ENCODE results near the gene HESX1. TPM values are rescaled to one million over a fixed set of nuclear protein-coding genes. Genes with fewer than 3 reads are reported as not detected.

The HESX1 gene
- polyA plus RNA-seq, 1 experiment: 0.46 TPM

DNA sequence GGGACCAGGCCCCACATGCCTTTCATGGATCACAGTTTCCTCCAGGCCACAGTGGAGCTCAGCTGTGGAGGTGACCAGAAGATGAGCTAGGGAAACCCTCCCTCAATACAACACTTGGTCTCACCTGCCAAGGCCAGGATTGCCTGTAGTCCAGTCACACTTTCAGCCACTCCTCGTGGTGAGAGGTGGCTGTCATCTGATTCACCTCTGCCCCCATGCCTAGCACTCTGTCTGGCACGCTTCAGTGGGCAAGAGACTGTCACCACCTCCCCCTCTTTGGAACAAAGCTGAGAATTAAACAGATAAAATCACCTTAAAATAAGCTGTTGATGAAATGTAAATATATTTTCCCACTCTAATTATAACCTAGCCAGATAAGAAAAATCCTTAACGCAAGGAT lies 30.7 kb downstream of the HESX1 start:
- CTCF ChIA-PET: interaction anchor here (0.7 to 3.2 kb wide), 11 partner anchors 10 to 684 kb away, joined by 3 to 27 read pairs (median 7); no protein-coding TSS in a partner anchor
- TF ChIP-seq, protein P1, sequence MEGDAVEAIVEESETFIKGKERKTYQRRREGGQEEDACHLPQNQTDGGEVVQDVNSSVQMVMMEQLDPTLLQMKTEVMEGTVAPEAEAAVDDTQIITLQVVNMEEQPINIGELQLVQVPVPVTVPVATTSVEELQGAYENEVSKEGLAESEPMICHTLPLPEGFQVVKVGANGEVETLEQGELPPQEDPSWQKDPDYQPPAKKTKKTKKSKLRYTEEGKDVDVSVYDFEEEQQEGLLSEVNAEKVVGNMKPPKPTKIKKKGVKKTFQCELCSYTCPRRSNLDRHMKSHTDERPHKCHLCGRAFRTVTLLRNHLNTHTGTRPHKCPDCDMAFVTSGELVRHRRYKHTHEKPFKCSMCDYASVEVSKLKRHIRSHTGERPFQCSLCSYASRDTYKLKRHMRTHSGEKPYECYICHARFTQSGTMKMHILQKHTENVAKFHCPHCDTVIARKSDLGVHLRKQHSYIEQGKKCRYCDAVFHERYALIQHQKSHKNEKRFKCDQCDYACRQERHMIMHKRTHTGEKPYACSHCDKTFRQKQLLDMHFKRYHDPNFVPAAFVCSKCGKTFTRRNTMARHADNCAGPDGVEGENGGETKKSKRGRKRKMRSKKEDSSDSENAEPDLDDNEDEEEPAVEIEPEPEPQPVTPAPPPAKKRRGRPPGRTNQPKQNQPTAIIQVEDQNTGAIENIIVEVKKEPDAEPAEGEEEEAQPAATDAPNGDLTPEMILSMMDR (IDR thresholded peaks at IDR 0.05; ENCODE audit: low read depth, low read length): no peak
- POLR2A ChIA-PET: no interaction called here
- peaks cover 24% of the 10 kb centered on the region for H3K27me3 ChIP-seq (ENCODE audit: control insufficient read depth, insufficient read depth, low read length)
- no peak overlapping the region for H3K27ac ChIP-seq (ENCODE audit: low read depth, low read length)
- no peaks in the 10 kb centered on the region for H3K9me3 ChIP-seq (ENCODE audit: control insufficient read depth, insufficient read depth, low read length)
- no peak overlapping the region for H3K4me3 ChIP-seq (ENCODE audit: low read depth, low read length)
- DNase-seq (ENCODE audit: low read depth, low spot score): no peak

DNA sequence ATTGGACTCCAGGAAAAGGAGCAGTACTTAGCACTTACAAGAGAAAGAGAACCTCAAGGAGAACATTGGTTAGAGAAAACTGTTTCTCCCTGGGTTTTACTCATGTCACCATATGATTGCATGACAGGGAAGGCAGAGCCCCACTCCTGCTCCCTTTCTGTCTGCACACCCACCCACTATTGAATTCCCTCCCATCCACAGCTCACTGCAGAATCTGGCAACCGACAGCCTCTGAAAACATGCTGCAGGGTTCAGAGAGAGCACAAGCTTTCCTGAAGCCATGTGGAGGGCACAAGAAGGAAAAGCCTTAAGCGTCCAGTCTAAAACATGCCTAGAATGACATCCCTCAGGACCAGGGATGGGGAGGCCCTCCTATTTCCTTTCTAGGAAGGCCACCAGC lies 31.6 kb downstream of the HESX1 start:
- H3K9me3 ChIP-seq (ENCODE audit: control insufficient read depth, insufficient read depth, low read length): no peaks in the 10 kb centered on the region
- H3K4me3 ChIP-seq (ENCODE audit: low read depth, low read length): no peak overlapping the region
- H3K27me3 ChIP-seq (ENCODE audit: control insufficient read depth, insufficient read depth, low read length): peaks cover 27% of the 10 kb centered on the region
- TF ChIP-seq, protein P1 (IDR thresholded peaks at IDR 0.05; ENCODE audit: low read depth, low read length): no peak
- ChIA-PET CTCF (no interaction called here), POLR2A (no interaction called here)
- DNase-seq (ENCODE audit: low read depth, low spot score): no peak
- no peak overlapping the region for H3K27ac ChIP-seq (ENCODE audit: low read depth, low read length)

DNA sequence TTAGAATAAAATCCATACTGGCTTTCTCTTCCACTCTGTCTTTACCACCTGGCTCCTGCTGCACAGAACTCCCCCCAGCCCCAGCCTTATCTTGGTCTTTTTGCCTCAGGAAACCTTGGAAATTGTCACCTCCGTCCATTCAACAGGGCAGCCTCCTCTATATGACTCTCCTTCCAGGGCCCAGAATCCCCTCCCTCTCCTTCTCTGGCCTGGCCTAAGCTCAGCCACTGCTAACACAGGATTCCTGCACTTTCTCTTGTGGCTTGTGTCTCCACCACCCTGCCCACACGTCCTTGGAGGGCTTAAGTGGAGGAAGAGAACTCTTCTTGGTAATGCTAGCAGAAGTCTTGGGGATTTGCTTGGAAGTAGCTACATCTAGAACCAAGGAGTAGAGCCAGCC lies 33.1 kb downstream of the HESX1 start:
- TF ChIP-seq, protein P1 (IDR thresholded peaks at IDR 0.05; ENCODE audit: low read depth, low read length): no peak
- no peak for DNase-seq (ENCODE audit: low read depth, low spot score)
- Histone ChIP-seq H3K9me3 (ENCODE audit: control insufficient read depth, insufficient read depth, low read length) (no peaks in the 10 kb centered on the region), H3K27ac (ENCODE audit: low read depth, low read length) (no peak overlapping the region), H3K4me3 (ENCODE audit: low read depth, low read length) (no peak overlapping the region), H3K27me3 (ENCODE audit: control insufficient read depth, insufficient read depth, low read length) (peaks cover 41% of the 10 kb centered on the region)
- POLR2A ChIA-PET: no interaction called here
- CTCF ChIA-PET: interaction anchor here (0.7 kb wide), 1 partner anchor 171 kb away, joined by 5 read pairs; no protein-coding TSS in a partner anchor

DNA sequence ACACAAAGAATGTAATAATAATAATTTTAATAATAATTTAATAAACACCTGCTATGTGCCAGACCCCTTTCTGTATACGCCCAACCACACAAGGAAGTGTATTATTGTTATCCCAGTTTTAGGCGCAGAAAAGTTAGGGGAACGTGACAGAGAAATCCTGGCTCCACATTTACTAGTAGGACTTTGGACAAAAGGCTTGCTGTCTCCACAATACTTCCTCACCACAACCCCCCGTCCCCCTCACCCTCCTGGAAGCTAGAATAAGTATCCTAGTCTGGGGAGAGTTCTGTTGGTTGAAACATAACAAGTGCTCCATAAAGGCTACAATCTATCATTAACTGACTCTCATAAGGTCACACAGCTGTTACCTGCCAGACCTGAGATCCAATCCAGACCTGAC lies 34.1 kb downstream of the HESX1 start:
- Histone ChIP-seq H3K9me3 (ENCODE audit: control insufficient read depth, insufficient read depth, low read length) (no peaks in the 10 kb centered on the region), H3K27ac (ENCODE audit: low read depth, low read length) (no peak overlapping the region), H3K27me3 (ENCODE audit: control insufficient read depth, insufficient read depth, low read length) (peaks cover 49% of the 10 kb centered on the region), H3K4me3 (ENCODE audit: low read depth, low read length) (no peak overlapping the region)
- POLR2A ChIA-PET: no interaction called here
- CTCF ChIA-PET: interaction anchor here (0.7 kb wide), 2 partner anchors 29 to 170 kb away, joined by 3 to 5 read pairs; no protein-coding TSS in a partner anchor
- TF ChIP-seq, protein P1 (IDR thresholded peaks at IDR 0.05; ENCODE audit: low read depth, low read length): no peak
- DNase-seq (ENCODE audit: low read depth, low spot score): no peak

DNA sequence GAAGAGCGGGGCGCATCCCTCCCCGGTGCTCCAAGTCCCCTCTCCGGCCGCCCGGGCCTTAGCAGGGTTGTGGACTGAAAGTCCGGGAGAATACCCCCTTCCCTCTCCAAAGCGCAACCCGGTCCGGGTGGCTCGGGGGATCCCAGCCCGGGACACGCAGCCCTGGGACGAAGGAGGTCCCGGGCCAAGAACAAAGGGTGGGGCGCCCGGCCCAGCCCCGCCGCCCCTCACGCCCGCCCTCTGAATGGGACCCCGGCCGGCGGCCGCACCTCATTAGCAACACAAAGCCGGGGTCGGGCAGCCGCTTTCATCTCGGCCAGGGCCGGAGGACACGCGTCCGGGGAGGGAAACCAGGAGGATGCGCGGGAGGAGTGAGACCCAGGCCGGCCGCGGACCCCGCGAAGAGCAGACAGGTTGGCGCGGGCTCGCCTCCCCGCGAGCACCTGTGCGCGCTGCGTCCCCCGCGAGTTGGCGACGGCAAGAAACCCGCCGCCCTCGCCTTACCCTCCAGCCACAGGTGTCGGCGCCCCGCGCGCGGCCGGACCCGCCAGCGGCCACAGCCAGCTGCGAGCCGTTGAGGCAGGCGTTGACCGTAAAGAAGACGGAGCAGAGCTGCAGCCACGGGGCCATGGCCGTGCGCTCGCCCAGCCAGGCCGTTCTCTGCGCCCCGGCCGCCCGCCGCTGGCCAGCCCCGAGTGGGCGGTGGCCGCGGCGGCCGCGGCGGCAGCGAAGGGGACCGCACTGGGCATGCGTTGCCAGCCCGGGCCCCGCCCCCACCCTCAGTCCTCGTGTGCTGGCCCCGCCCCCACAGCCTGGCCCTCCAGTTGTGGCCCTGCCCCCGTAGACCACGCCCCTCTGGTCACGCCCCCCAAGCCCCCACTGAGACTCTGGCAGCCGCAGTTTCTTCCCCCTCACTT lies 34.9 kb downstream of the HESX1 start, which contains the start of gene IL17RD:
Gene IL17RD, minus strand, starts transcription at position 697 of the 917 bp plus-strand sequence. Its CDS starts 67 bp downstream, at position 630.
- POLR2A ChIA-PET: no interaction called here
- CTCF ChIA-PET: interaction anchor here (0.5 to 0.9 kb wide), 3 partner anchors 28 to 351 kb away, joined by 3 to 4 read pairs (median 3); no protein-coding TSS in a partner anchor

More for the DNA sequence above, 34.9 kb downstream of the HESX1 start, which contains the start of gene IL17RD:
- H3K4me3 ChIP-seq (ENCODE audit: low read depth, low read length): peak within 1 kb of the TSS; percentile 62
- no peak within 1 kb of the TSS for H3K27ac ChIP-seq (ENCODE audit: low read depth, low read length)
- peak; percentile 32 for DNase-seq (ENCODE audit: low read depth, low spot score)
- TF ChIP-seq, protein P1 (IDR thresholded peaks at IDR 0.05; ENCODE audit: low read depth, low read length): no peak
- peaks cover 54% of the 10 kb centered on the region for H3K27me3 ChIP-seq (ENCODE audit: control insufficient read depth, insufficient read depth, low read length)
- H3K9me3 ChIP-seq (ENCODE audit: control insufficient read depth, insufficient read depth, low read length): no peaks in the 10 kb centered on the region

All from AG04450 (cell line).